Parathyroid adenoma (tissue), 2 donors: ENCODE results near the gene ECHDC1.

Experiments used
- H2AFZ ChIP-seq: fragments of 300-600 bp; sonication (generic); one replicate; pipeline ENCODE4 v1.7.0; 2017; ENCODE audit warnings: antibody characterized with exemption, mild to moderate bottlenecking
- H3K27ac ChIP-seq: fragments of 300-600 bp; sonication (generic); one replicate; pipeline ENCODE4 v1.7.0; 2017
- H3K27me3 ChIP-seq: fragments of 300-600 bp; sonication (generic); one replicate; pipeline ENCODE4 v1.7.0; 2017; ENCODE audit warnings: low read length; ENCODE audit not compliant: control insufficient read depth, insufficient read depth
- H3K36me3 ChIP-seq: fragments of 300-600 bp; sonication (generic); one replicate; pipeline ENCODE4 v1.7.0; 2017; ENCODE audit warnings: low read length; ENCODE audit not compliant: control insufficient read depth, insufficient read depth
- H3K4me1 ChIP-seq: fragments of 300-600 bp; sonication (generic); one replicate; pipeline ENCODE4 v1.7.0; 2017; ENCODE audit warnings: control low read depth
- H3K4me2 ChIP-seq: fragments of 300-600 bp; sonication (generic); one replicate; pipeline ENCODE4 v1.7.0; 2017; ENCODE audit warnings: low read length
- H3K4me3 ChIP-seq: fragments of 300-600 bp; sonication (generic); one replicate; pipeline ENCODE4 v1.7.0; 2017; ENCODE audit warnings: low read depth, low read length
- H3K79me2 ChIP-seq: fragments of 300-600 bp; sonication (generic); one replicate; pipeline ENCODE4 v1.7.0; 2017; ENCODE audit warnings: control low read depth
- H3K9ac ChIP-seq: fragments of 300-600 bp; sonication (generic); one replicate; pipeline ENCODE4 v1.7.0; 2017; ENCODE audit warnings: mild to moderate bottlenecking
- H3K9me3 ChIP-seq: fragments of 300-600 bp; sonication (generic); one replicate; pipeline ENCODE4 v1.7.0; 2017; ENCODE audit warnings: low read length; ENCODE audit not compliant: control insufficient read depth
- CTCF ChIP-seq: fragments of 300-600 bp; sonication (generic); IDR thresholded peaks from one replicate; pipeline ENCODE4 v1.7.0; 2017; ENCODE audit warnings: antibody characterized with exemption, mild to moderate bottlenecking
- donor health status: primary hyperparathyroidism.

The ECHDC1 gene

DNA sequence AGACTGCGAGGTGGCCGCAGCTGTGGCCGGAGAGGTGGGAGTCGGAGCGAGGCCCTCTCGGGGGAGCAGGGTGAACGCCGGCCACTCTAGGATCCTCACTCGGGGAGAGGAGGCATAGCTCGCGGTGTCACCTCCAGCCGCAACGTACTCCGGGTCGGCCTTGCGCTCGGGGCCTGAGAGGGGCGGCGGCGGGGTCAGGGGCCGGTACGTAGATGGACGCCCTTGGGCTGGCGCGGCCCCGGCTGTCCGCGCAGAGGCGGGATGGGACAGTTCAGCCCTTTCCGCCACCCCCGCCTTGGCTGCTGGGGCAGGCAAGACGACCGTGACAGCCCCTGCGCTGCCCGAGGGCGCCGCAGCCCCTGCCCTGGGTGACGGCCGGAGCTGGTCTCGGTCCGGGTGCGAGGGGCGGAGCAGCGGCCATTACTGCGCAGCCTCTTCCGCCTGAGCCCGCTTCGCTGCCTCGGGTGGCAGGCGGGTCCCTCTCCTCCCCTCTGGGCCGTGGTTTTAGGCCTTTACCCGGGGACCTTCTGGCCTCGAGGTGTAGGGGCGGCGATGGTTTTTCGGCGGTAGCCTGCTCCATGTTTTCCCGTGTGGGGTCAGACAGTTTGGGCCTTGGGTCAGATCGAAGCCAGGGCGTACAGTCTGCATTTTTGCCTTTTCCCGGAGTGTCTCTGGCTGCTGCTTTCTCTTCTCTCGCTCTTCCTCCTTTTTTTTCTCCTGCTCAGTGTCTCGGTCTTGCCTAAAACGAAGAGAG, 76.3 kb downstream of the ECHDC1 start:
- Histone ChIP-seq H3K9me3 (no peaks in the 10 kb centered on the region), H3K79me2 (peaks cover 23% of the 10 kb centered on the region), H3K9ac (peak overlapping the region; percentile 98), H3K27me3 (no peaks in the 10 kb centered on the region), H3K27ac (peak overlapping the region; percentile 99), H3K4me1 (peaks cover 13% of the 10 kb centered on the region), H3K36me3 (no peaks in the 10 kb centered on the region), H3K4me3 (peak overlapping the region; percentile 74), H2AFZ (peak overlapping the region; percentile 97), H3K4me2 (peak overlapping the region; percentile 93)
- no peak for TF ChIP-seq CTCF

GRCh38 chr6:127266178-127266891, 77.1 kb downstream of the ECHDC1 start, which contains the start of gene RNF146:
RNF146 (plus strand) TSS chr6:127266864; CDS start chr6:127280339, 13,475 bp downstream.
- Histone ChIP-seq H3K4me3 (peak within 1 kb of the TSS; percentile 74), H3K27me3 (no peaks in the 10 kb centered on the region), H3K9ac (peak within 1 kb of the TSS; percentile 98), H3K9me3 (no peaks in the 10 kb centered on the region), H3K27ac (peak within 1 kb of the TSS; percentile 99), H3K36me3 (no peaks in the 10 kb centered on the region), H2AFZ (peak within 1 kb of the TSS; percentile 97), H3K4me1 (peaks cover 13% of the 10 kb centered on the region), H3K79me2 (peaks cover 18% of the 10 kb centered on the region), H3K4me2 (peak within 1 kb of the TSS; percentile 93)
- TF ChIP-seq CTCF = peak; percentile 79

DNA sequence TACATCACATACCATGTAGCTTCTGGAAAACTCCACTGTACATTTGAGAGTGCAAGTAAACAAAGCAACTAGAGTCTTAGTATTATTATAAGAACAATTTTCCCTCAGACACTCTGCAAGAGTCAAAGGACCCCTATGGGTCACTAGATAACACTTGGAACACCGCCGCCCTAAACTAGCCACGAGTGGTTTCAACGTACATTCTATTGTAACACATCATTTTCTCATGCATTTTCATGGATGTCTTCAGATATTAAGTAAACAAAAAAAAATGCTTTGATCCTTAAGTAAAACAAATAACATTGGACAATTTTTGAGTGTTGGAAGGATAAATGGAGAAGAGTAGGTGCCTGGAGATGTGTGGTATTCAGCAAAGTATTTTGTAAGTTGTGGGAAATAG, 79.9 kb downstream of the ECHDC1 start:
- no peak overlapping the region for H3K27ac ChIP-seq
- TF ChIP-seq CTCF = no peak
- no peaks in the 10 kb centered on the region for H3K27me3 ChIP-seq
- no peaks in the 10 kb centered on the region for H3K9me3 ChIP-seq
- H2AFZ ChIP-seq = no peak overlapping the region
- H3K9ac ChIP-seq = no peak overlapping the region
- H3K36me3 ChIP-seq = no peaks in the 10 kb centered on the region
- no peak overlapping the region for H3K4me3 ChIP-seq
- peaks cover 1% of the 10 kb centered on the region for H3K79me2 ChIP-seq
- H3K4me1 ChIP-seq = peaks cover 4% of the 10 kb centered on the region
- no peak overlapping the region for H3K4me2 ChIP-seq

GRCh38 chr6:127262896-127263295, 80.5 kb downstream of the ECHDC1 start:
- no peaks in the 10 kb centered on the region for H3K27me3 ChIP-seq
- H3K36me3 ChIP-seq = no peaks in the 10 kb centered on the region
- H3K4me3 ChIP-seq = no peak overlapping the region
- H3K4me1 ChIP-seq = peaks cover 4% of the 10 kb centered on the region
- H2AFZ ChIP-seq = no peak overlapping the region
- H3K27ac ChIP-seq = no peak overlapping the region
- H3K9ac ChIP-seq = no peak overlapping the region
- H3K79me2 ChIP-seq = no peaks in the 10 kb centered on the region
- no peak overlapping the region for H3K4me2 ChIP-seq
- H3K9me3 ChIP-seq = no peaks in the 10 kb centered on the region
- TF ChIP-seq CTCF = no peak
